GM21367 (cell line): ENCODE measurements around the gene ERBB2.

Experiments
- ATAC-seq: cut with Tn5 transposase; IDR thresholded peaks from one replicate; pipeline ENCODE4 v1.9.1; 2021; ENCODE audit not compliant: unreplicated experiment

Gene ERBB2

DNA sequence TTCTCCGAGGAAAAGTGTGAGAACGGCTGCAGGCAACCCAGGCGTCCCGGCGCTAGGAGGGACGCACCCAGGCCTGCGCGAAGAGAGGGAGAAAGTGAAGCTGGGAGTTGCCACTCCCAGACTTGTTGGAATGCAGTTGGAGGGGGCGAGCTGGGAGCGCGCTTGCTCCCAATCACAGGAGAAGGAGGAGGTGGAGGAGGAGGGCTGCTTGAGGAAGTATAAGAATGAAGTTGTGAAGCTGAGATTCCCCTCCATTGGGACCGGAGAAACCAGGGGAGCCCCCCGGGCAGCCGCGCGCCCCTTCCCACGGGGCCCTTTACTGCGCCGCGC lies at the start of gene ERBB2:
Gene ERBB2, plus strand, starts transcription at position 247 of the 330 bp plus-strand sequence. CDS start 175 bp downstream, outside the sequence.
- no peak for ATAC-seq

DNA sequence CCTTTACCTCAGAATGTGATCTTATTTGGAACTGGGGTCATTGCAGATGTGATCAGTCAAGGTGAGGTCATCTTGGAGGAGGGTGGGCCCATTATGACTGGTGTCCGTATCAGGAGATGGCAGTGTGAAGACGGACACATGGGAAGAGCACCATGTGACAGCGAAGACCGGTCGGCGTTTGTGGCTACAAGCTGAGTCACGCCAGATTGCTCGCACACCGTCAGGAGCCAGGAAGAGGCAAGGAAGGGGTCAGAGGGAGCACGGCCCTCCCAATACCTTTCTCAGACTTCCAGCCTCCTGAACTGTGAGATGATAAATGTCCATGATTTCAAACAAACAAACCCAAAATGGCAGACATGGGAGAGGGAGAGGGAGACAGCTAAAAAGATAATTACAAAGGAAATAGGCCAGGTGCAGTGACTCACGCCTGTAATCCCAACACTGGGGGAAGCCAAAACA lies 49.7 kb upstream of the ERBB2 start:
- no peak for ATAC-seq

DNA sequence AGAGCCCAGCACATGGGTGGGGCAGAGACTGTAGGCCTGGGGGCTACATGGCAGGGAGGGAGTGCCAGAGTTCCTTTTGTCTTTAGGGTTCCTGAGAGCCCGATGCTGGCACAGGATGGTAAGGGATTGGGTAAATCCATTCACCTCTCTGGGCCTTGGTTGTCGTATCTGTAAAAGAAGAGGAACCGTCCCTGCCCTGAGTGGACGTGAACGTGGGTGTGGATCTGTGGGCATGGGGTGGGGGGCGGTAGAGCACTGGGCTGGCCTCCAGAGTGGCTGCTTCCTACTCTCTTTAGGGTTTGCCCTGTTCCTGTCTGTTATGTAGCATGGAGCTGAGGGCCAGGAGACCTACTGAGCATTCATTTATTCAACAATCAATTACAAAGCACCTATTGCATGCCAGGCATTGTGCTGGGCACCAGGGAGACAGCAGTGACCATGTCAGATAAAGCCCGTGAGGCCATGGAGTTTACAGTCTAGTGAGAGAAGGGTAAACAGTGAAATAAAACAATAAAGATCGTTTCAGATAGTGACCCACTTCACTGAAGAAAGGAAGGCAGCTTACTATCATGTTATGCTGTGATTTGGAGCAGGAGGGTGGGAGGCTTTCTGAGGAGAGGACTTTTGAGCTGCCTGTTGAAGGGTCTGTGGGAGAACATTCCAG lies 47.8 kb upstream of the ERBB2 start:
- ATAC-seq: no peak

DNA sequence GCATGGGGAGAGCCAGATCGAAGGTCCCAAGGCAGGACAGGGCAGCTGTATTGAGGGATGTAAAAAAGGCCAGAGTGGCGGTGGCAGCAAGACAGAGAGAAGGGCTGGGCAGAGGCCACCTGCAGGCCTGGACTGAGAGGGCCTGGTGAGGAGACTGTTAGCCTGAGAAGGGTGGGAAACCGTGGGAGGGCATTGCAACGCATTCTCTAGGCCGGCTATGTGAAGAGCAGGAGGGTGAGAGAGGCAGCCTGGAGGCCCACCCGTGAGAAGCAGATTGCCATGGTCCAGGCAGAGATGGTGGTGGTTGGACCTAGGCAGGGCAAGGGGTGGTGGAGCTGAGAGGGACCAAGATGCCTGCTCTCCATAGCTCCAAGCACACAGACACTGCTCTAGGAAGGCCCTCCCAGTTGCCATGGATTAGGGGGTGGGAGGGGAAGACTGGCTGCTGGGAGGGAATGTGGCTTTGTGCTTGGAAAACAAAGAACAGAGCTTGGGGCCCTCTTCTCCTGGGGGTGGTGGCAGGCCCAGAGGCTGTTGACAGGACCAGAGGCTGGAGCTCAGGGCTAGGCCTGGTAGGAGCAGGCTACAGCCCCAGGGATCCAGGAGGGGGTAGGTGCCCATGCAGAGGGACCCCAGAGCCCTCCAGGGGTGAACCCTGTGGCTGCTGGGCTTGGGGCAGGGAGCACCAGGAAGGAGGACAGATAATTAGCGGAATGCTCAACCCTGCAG lies 47.1 kb upstream of the ERBB2 start:
- no peak for ATAC-seq

DNA sequence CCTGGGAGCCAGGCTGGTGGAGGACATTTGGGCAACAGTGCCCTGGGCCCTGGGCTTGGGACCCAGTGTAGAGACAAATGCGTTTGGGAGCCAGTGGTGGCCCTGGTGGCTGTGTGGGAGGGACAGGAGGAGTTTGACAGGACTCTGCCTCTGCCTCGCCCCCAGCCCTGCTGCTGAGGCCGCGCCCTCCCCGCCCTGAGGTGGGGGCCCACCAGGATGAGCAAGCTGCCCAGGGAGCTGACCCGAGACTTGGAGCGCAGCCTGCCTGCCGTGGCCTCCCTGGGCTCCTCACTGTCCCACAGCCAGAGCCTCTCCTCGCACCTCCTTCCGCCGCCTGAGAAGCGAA lies 46.6 kb upstream of the ERBB2 start:
- no peak for ATAC-seq

DNA sequence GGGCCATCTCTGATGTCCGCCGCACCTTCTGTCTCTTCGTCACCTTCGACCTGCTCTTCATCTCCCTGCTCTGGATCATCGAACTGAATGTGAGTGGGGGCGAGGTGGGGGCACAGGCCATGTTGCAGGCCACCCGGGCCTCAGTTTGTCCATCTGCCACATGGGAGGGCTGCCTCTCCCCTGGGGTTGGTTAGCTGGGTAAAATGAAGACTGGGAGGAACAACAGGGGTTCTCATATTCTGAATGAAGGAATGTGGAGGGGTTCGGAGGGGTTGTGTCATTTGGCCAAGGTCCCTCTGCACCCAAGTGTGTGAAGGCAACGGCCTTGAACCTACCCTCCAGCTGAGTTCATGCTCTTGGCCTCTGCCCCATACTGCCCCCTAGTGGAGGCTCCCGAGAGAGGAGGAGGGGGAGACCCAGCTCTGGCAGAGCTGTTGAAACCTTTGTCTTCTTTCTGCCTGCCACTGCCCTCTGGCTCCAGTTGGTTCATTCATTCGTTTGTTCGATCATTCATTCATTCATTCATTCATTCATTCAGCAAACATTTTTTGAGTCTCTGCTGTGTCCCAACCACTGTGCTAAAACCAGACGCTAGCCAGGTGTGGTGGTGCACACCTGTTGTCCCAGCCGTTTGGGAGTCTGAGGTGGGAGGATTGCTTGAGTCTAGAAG lies 46.1 kb upstream of the ERBB2 start:
- ATAC-seq: no peak

DNA sequence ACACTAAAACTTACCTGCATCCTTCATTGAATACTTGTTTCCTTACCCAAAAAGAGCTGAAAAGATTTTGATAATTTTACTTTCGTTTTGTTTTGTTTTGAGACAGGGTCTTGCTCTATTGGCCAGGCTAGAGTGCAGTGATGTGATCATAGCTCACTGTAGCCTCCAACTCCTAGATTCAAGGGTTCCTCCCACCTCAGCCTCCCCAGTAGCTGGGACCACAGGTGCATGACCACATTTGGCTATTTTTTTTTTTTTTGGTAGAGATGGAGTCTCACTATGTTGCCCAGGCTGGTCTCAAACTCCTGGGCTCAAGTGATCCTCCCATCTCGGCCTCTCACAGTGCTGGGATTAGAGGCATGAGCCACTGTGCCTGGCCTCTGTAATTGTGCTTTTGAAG lies 44.8 kb upstream of the ERBB2 start:
- no peak for ATAC-seq

DNA sequence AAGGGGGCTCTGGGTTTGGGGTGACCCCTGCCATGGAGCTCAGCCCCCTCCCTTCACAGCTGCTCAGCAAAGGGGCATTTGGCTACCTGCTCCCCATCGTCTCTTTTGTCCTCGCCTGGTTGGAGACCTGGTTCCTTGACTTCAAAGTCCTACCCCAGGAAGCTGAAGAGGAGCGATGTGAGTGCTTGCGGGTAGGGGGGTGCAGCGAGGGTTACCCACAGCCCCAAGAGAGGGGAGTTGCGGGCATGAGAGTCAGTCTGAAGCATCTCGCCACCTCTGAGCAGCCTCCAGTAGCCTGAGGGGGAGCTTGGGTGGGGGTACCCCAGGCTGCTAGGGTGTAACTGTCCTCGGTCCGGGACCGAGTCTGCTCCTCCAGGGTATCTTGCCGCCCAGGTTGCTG lies 41.5 kb upstream of the ERBB2 start:
- ATAC-seq: no peak

DNA sequence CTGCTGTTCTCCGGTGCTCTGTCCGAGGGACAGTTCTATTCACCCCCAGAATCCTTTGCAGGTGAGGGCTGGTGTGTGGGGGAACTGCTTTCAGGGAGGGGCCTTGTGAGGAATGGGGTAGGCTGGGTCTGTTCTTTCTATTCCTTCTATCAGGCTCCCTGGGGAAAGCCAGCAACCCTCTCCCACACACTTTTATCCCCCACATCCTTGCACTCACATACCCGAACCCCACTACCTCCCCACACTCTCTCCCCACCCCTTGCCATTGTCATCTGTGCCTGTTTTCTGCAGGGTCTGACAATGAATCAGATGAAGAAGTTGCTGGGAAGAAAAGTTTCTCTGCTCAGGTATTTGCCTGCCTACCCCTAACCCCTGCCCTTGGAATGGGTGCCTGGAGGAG lies 41.1 kb upstream of the ERBB2 start:
- no peak for ATAC-seq

DNA sequence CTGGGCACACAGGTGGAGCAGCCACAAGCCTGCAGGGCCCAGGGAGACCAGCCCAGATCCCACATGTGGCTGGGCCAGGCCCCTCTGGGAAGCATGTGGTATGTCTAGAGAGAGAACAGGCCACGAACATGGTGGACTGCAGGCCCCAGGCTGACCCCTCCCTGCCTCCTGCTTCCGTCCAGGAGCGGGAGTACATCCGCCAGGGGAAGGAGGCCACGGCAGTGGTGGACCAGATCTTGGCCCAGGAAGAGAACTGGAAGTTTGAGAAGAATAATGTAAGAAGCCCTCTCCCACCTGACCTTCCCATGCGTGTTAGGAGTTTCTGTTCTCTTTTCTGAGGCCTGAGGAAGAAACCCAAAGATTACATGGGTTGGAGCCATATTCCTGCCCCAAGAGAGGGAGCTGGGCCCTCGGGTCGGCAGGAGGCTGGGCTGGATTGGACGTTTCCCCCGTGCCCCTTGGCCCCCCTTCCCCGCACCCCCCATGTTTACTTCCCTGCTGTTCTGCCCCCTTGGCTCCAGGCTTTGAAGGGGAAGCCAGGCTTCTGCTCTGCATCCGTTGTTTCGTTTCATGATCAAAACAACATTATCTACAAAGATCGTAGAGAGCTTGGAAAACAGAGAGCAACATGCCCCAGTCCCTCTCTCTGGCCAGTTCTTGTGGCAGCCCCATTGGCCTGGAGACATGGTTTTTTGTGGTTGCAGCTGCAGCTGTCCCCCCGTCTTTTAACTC lies 40.4 kb upstream of the ERBB2 start:
- ATAC-seq: no peak

DNA sequence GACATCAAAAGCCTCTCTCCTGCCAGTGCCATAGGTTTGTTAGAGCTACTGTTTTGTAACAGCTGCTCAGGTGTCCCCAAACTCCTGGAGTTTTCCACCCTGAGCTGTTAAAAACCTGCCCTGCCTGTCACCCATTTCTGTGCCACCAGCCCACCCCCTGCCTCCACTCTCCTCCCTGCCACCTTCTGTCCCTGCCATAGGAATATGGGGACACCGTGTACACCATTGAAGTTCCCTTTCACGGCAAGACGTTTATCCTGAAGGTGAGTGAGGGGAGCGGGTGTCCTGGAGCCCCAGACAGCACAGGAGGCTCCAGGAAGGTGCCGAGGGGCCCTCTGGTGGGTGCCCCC lies 39.9 kb upstream of the ERBB2 start:
- ATAC-seq: no peak

DNA sequence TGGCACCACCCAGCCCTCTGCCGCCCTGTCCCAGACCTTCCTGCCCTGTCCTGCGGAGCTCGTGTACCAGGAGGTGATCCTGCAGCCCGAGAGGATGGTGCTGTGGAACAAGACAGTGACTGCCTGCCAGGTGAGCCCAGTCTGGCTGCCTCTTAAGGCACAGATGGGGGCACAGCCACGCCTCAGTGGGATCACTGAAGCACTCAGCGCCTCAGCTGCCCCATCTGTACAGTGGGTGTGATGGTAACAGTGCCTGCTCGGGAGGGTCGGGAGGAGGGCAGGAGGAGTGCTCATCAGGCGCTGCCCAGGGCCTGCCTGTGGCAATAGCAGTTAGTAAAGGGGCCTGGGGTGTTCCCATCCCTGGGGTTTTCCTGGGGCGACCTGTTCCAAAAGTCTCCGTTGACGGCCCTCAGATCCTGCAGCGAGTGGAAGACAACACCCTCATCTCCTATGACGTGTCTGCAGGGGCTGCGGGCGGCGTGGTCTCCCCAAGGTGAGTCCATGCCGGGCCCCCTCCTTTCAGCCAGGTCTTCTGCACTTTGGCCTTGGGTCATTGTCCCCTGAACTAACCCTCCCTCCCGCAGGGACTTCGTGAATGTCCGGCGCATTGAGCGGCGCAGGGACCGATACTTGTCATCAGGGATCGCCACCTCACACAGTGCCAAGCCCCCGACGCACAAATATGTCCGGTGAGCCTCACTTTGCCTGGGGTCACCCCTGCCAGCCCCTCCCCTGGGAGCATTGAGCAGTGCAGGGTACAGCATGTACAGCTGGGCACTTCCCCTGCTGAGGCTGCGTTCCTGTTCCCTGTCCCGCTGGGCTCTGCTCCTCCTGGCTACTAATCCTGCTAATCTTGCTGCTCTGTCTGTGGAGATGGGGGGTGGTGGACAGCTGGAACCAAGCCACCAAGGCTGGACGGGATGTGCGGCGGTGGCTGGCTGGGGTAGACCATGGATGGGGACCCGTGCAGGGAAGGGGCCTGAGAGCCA lies 39.2 kb upstream of the ERBB2 start:
- no peak for ATAC-seq

DNA sequence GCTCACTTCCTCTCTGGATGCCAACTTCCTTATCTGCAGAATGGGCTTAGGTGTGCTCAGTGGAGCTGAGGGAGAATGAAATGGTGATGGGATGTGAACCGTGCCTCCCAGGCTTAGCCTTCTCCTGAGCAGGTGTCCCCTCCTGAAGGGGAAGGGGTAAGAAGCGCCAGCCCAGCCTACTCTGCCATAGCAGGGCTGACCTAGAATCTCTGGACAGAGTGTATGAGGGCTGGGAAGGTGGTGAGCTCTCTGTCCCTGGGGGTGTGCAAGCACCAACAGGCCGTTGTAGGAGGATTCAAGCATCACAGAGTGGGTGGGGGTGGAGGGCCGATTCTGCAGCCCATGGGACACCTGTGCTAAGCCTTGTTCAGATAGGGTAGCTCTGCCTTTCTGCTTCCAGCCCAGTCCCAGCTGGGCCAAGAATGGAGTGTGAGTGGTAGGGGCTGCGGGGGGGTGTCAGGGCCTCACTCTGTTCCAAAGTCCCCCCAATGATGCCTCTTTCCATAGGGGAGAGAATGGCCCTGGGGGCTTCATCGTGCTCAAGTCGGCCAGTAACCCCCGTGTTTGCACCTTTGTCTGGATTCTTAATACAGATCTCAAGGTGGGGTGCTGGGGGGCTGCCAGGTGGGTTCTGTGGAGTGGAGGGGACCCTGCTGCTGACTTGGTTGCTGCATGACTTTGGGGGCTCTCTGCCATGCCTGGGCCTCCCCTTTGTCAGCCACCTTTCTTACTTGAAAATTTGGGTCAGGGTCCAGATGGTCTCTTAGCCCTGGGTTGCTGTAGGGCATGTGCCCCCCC lies 37.9 kb upstream of the ERBB2 start:
- ATAC-seq: no peak

DNA sequence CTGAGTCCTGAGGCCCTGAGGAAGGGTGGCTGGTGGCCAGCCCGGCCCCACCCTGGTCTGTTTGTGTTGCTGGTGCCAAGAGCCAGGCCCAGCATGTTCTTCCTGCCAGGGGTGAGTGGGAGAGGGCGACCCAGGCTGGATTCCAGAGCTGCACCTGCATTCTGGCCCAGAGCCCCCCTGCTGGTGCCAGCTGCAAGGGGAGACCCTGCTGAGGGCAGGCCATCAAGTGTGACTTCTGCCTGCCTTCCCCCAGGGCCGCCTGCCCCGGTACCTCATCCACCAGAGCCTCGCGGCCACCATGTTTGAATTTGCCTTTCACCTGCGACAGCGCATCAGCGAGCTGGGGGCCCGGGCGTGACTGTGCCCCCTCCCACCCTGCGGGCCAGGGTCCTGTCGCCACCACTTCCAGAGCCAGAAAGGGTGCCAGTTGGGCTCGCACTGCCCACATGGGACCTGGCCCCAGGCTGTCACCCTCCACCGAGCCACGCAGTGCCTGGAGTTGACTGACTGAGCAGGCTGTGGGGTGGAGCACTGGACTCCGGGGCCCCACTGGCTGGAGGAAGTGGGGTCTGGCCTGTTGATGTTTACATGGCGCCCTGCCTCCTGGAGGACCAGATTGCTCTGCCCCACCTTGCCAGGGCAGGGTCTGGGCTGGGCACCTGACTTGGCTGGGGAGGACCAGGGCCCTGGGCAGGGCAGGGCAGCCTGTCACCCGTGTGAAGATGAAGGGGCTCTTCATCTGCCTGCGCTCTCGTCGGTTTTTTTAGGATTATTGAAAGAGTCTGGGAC lies 37.1 kb upstream of the ERBB2 start:
- no peak for ATAC-seq

DNA sequence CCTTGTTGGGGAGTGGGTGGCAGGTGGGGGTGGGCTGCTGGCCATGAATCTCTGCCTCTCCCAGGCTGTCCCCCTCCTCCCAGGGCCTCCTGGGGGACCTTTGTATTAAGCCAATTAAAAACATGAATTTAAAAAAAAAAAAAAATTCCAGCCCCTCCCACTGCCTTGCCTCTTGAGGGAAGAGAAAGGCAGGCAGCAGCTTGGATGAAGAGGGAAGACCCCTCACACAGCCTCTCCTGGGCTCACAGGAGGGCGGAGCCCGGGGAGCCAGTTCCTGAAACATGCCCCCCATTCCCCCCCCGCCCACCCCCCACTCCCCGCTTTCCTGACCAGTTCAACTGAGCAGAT lies 36.5 kb upstream of the ERBB2 start:
- no peak for ATAC-seq

DNA sequence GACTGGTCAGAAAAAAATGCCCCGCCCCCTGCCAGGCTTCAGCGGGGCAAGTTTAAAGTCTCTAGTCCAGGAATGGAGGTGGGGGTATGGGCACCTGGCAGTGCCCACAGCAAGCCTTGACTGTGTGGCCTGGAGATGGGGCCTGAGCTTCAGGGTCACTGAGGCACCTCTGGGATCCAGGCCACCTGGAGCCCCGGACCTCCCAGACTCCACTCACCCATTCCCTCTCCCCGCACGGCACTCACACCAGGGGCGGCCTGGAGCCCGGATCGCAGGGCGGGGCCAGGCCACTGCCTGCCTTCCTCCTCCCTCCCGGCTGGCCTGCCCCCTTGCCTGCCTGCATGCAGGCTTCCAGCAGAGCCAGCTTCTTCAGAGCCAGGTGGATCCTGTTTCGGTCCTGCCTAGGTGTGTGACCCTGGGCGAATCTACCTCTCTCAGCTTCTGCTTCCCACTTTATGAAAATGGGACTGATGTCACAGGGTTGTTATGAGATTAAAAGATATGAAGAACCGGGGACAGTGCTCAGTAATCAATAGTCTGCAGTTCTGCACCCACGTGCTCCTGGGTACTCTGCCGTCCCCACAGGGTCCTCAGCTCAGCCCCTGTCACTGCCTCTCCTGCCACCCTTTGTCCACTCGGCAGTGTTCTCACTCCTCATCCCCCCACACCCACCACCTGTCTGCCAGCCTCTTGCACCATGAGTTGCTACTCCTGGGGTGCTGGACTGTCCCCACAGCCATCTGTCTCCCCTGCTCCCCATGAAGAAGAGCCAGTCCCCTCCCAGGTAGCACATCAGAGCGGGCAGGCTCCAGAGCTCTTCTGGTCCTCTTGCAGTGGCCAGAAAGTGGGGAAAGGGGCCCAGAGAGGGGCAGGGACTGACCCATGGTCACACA lies 35.9 kb upstream of the ERBB2 start:
- no peak for ATAC-seq

DNA sequence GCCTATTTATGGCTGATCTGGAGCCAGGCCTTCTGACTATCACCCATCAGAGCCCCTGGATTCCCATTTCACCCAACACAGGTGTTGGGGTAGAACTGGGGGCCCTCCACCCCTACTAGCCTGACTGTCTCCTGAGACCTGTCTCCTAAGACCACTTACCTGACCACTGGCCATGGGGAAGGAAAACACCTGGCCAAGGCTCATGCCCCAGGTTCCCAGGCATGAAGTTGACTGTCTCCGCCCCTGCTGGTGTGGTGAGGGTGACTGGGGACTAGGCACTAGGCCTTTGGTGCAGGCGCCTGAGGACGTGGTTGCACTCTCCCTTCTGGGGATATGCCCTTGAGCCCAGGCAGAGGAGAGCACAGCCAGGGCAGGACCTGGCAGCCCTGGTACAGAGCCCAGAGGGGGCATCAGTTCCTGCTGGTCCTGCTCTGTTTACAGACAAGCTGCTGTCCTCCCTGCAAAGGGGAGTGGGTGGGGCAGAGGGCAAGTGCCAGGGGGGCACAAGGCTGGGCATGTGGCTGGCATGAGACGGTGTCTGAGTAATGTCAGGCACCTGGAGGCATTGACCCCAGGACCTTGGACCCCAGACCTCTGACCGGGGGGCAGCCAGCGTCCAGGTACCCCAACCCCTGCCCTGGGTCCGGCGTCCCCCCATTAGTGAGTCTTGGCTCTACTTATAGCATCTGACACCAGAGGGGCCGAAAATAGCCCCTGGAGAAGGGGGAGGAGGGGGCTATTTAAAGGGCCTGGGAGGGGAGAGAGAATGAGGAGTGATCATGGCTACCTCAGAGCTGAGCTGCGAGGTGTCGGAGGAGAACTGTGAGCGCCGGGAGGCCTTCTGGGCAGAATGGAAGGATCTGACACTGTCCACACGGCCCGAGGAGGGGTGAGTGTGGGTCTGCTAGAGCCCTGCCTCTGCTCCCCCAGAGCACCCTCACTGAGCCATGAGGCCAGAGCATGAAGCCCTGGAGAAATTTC lies 35.0 kb upstream of the ERBB2 start, which contains the start of gene TCAP:
Gene TCAP, plus strand, starts transcription at position 769 of the 981 bp plus-strand sequence. Its CDS starts 11 bp downstream, at position 780.
- ATAC-seq: no peak
